ENCODE data around the gene ACIN1.

The ACIN1 gene

DNA sequence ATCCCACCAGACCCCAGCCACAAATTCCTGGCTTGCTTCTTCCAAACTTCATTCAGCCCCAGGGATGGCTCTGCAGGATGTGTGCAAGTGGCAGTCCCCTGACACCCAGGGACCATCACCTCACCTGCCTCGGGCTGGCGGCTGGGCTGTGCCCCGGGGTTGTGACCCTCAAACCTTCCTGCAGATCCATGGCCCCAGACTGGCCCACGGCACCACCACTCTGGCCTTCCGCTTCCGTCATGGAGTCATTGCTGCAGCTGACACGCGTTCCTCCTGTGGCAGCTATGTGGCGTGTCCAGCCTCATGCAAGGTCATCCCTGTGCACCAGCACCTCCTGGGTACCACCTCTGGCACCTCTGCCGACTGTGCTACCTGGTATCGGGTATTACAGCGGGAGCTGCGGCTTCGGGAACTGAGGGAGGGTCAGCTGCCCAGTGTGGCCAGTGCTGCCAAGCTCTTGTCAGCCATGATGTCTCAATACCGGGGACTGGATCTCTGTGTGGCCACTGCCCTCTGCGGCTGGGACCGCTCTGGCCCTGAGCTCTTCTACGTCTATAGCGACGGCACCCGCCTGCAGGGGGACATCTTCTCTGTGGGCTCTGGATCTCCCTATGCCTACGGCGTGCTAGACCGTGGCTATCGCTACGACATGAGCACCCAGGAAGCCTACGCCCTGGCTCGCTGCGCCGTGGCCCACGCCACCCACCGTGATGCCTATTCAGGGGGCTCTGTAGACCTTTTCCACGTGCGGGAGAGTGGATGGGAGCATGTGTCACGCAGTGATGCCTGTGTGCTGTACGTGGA, 52.6 kb downstream of the ACIN1 start, which contains the start of gene PSMB11:
PSMB11 (plus strand) TSS at position 51 of the 804 bp plus-strand sequence; CDS start at position 65, 14 bp downstream.
- DNase-seq (ENCODE audit: low spot score): no peak

DNA sequence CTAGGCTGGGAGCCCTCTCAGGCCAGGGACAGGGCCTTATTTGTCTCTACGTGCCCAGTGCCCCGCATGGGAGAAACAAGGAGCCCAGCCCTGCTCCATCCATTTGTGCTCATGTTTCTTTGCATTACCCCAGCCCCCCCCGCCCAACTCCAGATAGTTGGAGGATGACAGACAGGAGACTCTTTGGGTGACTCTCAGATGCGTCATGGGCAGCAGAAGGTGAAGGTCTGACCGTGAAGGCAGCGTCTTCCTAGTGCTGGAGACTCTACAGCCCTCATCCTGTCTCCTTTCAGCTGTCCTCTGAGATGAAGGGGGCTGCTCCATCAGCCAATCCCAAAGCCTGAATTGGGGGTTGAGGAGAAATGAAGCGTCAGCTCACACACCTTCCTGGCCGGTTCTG, 53.2 kb downstream of the ACIN1 start:
- no peak for DNase-seq (ENCODE audit: low spot score)

DNA sequence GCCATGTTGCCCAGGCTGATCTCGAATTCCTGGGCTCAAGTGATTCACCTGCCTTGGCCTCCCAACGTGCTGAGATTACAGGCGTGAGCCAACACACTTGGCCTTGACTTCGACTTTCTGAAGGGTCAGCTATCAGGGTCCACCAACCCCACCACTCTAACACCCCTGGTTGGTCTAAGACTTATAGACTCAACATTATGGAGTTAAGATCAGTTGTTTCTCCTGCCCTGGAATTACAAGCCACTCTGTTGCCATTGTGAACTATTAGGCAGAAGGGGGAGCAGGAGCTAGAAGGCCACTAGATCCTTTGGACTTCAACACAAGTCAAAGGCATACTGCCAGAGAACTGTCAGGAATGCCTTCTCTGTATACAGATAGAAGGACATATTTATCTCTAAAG, 54.8 kb downstream of the ACIN1 start:
- DNase-seq (ENCODE audit: low spot score): no peak

- no peak for DNase-seq (ENCODE audit: low spot score)
These were observed 59.4 kb downstream of the ACIN1 start for GRCh38 chr14:23035303-23036144.

DNA sequence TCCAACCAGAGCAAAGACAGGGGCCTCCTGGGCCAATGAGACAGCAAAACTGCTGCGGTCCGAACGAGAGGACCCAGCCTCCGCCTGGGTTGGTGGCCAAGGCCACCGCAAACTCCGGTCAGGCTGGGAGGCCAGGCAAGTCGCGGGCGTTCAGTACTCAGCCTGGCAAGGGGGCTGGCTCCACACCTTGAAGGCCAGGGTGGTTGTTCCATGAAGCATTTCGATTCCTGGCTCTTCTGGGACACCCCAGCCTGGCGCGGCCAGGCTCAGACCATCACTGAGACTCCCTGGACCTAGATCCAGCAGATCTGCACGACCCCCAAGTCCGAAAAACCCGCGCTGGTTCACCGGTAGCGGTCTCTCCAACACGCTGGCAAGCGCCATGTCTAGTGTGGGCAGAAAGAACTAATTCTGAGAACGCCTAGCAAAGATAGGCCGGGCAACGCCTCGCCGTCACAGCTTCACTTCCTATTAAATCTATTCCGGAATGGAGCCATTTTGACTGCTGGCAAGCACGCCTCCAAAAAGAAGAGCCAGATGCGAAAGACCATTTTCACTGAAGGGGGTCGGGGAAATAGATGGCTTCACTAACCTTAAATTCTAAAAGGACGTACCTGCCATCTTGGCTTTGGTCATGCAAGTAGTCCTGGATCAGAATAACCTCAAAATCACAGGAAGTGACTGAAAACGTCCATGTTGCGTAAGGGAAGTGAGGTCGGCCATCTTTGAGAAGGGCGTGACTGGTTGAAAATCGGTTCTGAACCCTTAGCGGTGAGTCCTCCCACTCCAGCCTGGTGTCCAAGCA, 60.2 kb downstream of the ACIN1 start, which contains the start of gene PSMB5:
PSMB5 (minus strand) TSS at position 403 of the 805 bp plus-strand sequence; CDS start at position 384, 19 bp downstream.
- peak; percentile 95 for DNase-seq (ENCODE audit: low spot score)

DNA sequence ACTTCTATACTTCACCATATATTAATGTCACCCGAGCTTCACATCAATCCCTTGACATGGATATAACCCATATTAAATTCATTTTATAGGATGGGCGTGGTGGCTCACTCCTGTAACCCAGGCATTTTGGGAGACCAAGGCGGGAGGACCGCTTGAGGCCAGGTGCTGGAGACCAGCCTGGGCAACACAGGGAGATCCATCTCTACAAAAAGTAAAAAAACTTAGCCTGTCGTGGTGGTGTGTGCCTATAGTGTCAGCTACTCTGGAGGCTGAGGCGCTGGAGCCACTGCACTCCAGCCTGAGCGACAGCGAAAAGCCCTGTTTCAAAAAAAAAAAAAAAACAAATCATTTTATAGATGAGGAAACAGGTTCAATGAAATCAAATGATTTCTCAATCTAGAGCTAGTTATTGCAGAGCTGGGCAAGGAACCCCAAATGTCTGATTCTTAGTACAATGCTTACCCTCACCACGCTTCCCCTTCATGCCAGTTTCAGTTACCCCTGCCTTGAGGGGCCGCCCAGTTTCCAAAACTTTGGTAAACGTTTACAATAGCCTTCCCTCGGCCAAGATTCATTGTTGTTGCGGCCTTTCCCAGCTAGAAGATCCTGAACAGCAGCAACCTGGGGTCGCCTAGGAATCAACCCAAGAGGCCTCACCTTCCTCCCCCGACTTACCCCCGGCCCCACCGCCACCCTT, 61.0 kb downstream of the ACIN1 start:
- no peak for DNase-seq (ENCODE audit: low spot score)

- DNase-seq (ENCODE audit: low spot score): no peak
These were observed 61.6 kb downstream of the ACIN1 start for GRCh38 chr14:23033251-23033727.

GRCh38 chr14:23030936-23031335, 64.0 kb downstream of the ACIN1 start:
- DNase-seq (ENCODE audit: low spot score): no peak

DNA sequence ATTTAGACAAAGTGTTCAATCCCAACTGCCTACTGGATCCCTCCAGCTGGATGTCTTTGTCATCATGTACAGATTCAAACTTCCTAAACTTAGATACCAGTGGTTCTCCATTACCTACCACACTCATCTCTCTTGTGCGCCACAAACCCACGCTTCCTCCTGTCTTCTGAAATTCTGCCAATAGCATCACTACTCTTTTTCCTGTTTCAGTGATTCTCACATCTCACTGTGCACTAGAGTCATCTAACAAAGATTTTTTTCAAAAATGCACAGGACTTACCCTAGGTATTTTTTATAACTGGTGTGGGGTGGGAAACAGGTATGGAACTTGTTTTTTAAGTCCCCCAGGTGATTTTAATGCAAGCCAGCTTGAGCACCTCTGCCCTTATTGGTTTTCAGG, 66.1 kb downstream of the ACIN1 start:
- peak; percentile 47 for DNase-seq (ENCODE audit: low spot score)

DNA sequence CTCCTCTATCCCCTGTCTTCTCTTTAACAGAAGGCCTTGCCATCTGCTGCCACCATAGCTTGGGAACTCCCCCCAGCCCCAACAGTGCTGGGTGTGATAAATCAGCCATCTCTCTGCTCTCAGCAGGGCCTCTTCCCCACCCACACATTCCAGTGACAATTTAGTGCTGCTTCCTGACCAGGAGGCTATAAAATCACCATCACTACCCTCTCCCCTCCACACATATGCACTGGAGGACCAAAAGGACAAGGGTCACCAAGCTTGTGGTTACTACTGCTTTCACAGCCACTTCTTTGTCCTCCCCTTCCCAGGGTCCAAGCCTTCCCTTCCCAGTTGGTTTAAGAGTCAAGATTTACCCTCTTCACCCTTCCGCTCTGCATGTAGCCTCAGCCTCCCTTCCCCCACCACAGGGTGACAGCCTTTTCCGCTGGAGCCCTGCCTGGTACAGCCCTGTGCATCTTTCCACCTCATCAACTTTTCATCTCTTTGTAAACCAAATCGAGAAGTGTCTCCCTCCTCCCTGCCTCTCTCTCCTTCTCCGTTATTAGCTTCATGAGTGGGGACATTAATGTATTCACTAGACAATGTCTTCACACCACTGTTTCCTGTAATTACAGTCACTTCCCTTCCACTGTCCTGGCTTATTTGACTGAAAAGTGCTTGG, 69.7 kb downstream of the ACIN1 start:
- DNase-seq (ENCODE audit: low spot score): no peak

DNA sequence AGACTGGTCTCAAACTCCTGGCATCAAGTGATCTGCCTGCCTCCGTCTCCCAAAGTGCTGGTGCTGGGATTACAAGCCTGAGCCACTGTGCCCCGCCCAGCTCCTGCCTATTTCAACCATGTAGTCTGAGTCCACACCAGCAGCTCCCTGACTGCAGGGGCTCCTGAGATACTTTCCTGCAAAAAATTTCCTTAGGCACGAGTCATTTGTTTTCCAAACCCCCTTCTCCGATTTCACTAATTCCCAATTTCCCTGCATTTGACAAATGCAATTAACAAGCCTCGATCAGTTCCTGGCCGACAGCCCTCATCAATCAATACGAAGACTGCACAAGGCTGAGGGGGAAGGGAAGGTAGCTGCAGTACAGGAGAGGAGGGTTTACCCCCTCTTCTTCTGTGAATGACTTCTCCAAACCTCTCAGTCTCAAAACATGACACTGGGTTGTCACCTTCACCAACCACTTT, 70.3 kb downstream of the ACIN1 start:
- no peak for DNase-seq (ENCODE audit: low spot score)

DNA sequence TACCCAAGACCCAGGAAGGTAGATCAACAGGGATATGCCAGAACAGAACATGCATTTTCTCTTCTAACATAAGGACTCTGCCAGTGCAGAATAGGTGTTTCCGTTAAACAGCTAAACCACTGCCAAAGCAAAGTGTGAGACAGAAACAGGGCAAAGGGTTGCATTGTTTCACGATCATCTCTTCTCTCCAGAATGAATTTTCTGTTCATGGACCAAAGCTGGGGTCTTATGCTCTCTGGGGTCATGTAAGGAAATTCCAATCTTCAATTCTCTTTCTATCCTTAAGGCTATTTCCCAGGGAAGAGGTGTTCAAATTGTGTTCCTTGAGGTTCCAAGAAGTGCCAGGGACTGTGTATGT, 71.2 kb downstream of the ACIN1 start:
- DNase-seq (ENCODE audit: low spot score): no peak

GRCh38 chr14:23023022-23023794, 71.7 kb downstream of the ACIN1 start:
- DNase-seq (ENCODE audit: low spot score): no peak

- no peak for DNase-seq (ENCODE audit: low spot score)
These were observed 73.0 kb downstream of the ACIN1 start for GRCh38 chr14:23021889-23022442.

GRCh38 chr14:23021434-23021833, 73.5 kb downstream of the ACIN1 start:
- DNase-seq (ENCODE audit: low spot score): no peak

GRCh38 chr14:23020143-23021128, 74.5 kb downstream of the ACIN1 start:
- no peak for DNase-seq (ENCODE audit: low spot score)

GRCh38 chr14:23018107-23018506, 76.8 kb downstream of the ACIN1 start:
- DNase-seq (ENCODE audit: low spot score): no peak

GRCh38 chr14:23017091-23017490, 77.8 kb downstream of the ACIN1 start:
- no peak for DNase-seq (ENCODE audit: low spot score)

Measured in activated CD4-positive, alpha-beta T cell treated with anti-CD3 and anti-CD28 coated beads, Interleukin-2, Interleukin-4, amounts not matched to agents 100 ng/mL and 50 ng/mL, durations not matched to agents 16 hours and 8 hours (primary cell).